Large intestine (tissue), 3 donors: Measurements from ENCODE around the gene ELF3. TPM values are rescaled to one million over a fixed set of nuclear protein-coding genes. Genes with fewer than 3 reads are reported as not detected.
"Not testable (repeated sequence)": the region's sequence is repeated elsewhere in the genome, so short reads cannot be mapped to it uniquely, and the experiment has no call there.

Experiments
- DNase-seq, 2 donors: peaks; one replicate each; pipeline versions ENCODE4 v3.0.0 to v3.0.0-alpha.2; 2013
- H3K27ac ChIP-seq: one replicate; pipeline ENCODE4 v1.5.1; 2013; ENCODE audit warnings: low read length
- H3K27me3 ChIP-seq: 2 replicates; pipeline ENCODE4 v1.6.1; 2013; ENCODE audit warnings: low read length; ENCODE audit not compliant: control insufficient read depth, insufficient read depth
- H3K36me3 ChIP-seq: 2 replicates; pipeline ENCODE4 v1.6.1; 2013; ENCODE audit warnings: low read length; ENCODE audit not compliant: control insufficient read depth, insufficient read depth
- H3K4me1 ChIP-seq: one replicate; pipeline ENCODE4 v1.6.1; 2013; ENCODE audit warnings: low read length; ENCODE audit not compliant: control insufficient read depth, insufficient read depth
- H3K4me3 ChIP-seq: one replicate; pipeline ENCODE4 v1.5.1; 2013; ENCODE audit warnings: low read length
- H3K9me3 ChIP-seq: one replicate; pipeline ENCODE4 v1.6.1; 2013; ENCODE audit warnings: mild to moderate bottlenecking, low read depth, low read length, moderate library complexity; ENCODE audit not compliant: control insufficient read depth
- WGBS: methylation state at CpG from one replicate; pipeline ENCODE4 v1.1.5; 2013; ENCODE audit warnings: low lambda C conversion rate; ENCODE audit not compliant: insufficient coverage; 5-methylcytosine and 5-hydroxymethylcytosine counted together
- polyA plus RNA-seq: library from polyadenylated mRNA; unstranded; fragments of 120-200 nt; gene quantifications from one replicate; pipeline ENCODE4 v1.2.1, GENCODE V29; 2013

ELF3 gene
- polyA plus RNA-seq, 1 donor: 594 TPM

- H3K27ac ChIP-seq: no peak overlapping the region
- peaks cover 6% of the 10 kb centered on the region for H3K4me1 ChIP-seq
- no peaks in the 10 kb centered on the region for H3K36me3 ChIP-seq
- H3K27me3 ChIP-seq: no peaks in the 10 kb centered on the region
- peak in 1 of 2 donors; percentile 1 for DNase-seq
- H3K9me3 ChIP-seq: no peaks in the 10 kb centered on the region
- WGBS: no CpG with 5 or more reads among the region's 1 CpG
- H3K4me3 ChIP-seq: no peak overlapping the region
Observed at GRCh38 chr1:202063093-202063492, 52.7 kb downstream of the ELF3 start.

- H3K27me3 ChIP-seq, H3K36me3 ChIP-seq, DNase-seq, H3K9me3 ChIP-seq, H3K4me3 ChIP-seq, H3K4me1 ChIP-seq, H3K27ac ChIP-seq: not testable (repeated sequence)
- no CpG with 5 or more reads among the region's 10 CpGs for WGBS
Observed at GRCh38 chr1:202064889-202065312, 54.5 kb downstream of the ELF3 start.

Other genes with a start within 250 kb of the ELF3 start
- 29.5 TPM for gene IPO9, start 181.4 kb upstream of the ELF3 start, polyA plus RNA-seq
- 6.0 TPM for gene SHISA4, start 121.7 kb upstream of the ELF3 start, polyA plus RNA-seq
- gene LMOD1, start 64.0 kb upstream of the ELF3 start, polyA plus RNA-seq: 17.3 TPM
- gene TIMM17A, start 55.1 kb upstream of the ELF3 start, polyA plus RNA-seq: 41.6 TPM
- 55.9 TPM for gene RNPEP, start 27.9 kb upstream of the ELF3 start, polyA plus RNA-seq
- gene GPR37L1, start 112.3 kb downstream of the ELF3 start, polyA plus RNA-seq: 0.10 TPM
- gene ARL8A, start 134.2 kb downstream of the ELF3 start, polyA plus RNA-seq: 37.4 TPM
- 4.4 TPM for gene PTPN7, start 150.0 kb downstream of the ELF3 start, polyA plus RNA-seq
- 0.36 TPM for gene LGR6, start 183.2 kb downstream of the ELF3 start, polyA plus RNA-seq